HG02870 (cell line): ENCODE measurements around the gene GAL3ST1.
"Not testable (repeated sequence)": the region's sequence is repeated elsewhere in the genome, so short reads cannot be mapped to it uniquely, and the experiment has no call there.

Experiments used
- ATAC-seq: cut with Tn5 transposase; IDR thresholded peaks from one replicate; pipeline ENCODE4 v1.9.1; 2021; ENCODE audit warnings: mild to moderate bottlenecking, moderate library complexity; ENCODE audit not compliant: unreplicated experiment

GAL3ST1 gene

DNA sequence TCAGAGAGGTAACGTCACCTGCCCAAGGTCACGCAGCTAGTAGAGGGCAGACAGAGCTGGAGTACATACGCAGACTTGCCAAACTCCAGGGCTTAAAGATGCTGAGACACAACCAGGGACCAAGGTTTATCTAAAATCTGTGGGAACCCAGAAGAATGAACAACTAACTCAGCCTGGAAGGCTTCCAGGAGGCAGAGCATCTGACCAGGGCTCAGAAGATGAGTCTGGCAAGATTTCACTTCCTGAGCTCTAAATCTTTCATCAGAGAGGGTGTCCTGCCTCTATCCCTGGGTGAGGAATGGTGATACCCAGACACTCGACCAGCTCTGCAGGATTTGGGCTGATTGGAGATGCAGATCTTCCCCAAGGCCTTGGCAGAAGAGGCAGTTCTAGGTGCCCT lies 9.1 kb downstream of the GAL3ST1 start:
- ATAC-seq, result no peak

DNA sequence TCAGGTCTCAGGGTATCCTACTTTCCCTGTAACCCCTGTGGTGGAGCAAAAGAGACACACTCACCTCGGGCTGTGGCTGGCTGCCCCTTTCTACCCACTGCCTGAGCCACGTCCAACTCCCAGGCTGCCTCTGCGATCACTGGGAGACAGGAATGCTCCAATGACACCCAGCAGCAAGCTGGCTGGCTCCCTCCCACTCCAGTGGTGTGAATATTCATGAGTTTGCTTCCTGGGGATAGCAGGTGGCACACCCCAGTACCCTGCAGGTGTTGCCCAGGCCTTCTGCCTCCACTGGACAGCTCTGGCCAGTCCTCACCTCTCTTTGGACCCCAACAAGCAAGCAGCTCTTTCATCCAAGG lies 9.7 kb downstream of the GAL3ST1 start:
- ATAC-seq, result no peak

DNA sequence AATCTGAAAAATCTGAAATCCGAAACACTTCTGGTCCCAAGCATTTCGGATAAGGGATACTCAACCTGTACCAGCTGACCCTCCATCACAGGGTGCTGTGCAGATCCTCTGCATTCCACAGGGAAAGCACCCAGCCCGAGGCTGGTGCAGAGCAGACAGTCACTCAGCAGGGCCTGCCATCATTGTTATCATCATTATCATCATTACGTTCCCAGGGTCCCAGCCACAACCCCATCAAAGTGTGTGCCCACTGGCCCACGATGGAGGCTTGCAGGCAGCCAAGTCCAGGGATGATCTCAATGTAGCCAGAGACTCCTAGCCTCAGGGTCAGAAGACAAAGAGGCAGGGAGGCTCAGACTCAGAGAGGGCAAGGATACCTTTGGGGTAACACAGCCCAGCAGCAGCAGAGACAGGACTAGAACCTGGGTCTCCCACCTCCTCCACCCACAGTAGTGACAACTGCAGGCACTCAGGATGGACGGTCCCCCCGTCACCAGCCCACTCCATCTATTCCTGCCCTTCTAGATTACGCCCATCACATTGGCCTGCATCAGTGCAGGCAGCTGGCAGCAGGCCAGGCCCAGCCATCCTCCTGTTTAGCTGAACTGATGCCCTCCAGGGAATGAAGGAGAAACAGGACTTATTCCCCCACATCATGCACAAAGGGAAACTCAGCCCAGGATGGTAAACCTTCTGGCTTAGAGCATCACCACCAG lies 10.3 kb downstream of the GAL3ST1 start:
- ATAC-seq, result no peak

DNA sequence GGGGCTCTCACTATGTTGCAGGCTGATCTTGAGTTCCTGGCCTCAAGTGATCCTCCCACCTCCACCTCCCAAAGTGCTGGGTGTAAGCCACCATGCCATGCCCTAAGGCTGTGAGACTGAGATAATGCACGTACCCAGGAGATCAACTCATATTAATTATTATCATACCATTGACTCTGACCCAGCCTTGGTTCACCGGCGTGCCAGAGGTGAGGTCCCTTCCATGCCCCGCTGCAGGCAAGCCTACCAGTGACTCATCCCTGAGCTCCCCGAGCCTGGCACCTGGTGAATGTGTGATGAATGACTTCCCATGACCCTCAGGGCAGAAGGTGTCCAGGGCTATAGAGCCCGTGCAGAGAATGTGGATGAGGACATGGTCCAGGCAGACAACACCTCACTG lies 12.1 kb downstream of the GAL3ST1 start:
- ATAC-seq, result no peak

DNA sequence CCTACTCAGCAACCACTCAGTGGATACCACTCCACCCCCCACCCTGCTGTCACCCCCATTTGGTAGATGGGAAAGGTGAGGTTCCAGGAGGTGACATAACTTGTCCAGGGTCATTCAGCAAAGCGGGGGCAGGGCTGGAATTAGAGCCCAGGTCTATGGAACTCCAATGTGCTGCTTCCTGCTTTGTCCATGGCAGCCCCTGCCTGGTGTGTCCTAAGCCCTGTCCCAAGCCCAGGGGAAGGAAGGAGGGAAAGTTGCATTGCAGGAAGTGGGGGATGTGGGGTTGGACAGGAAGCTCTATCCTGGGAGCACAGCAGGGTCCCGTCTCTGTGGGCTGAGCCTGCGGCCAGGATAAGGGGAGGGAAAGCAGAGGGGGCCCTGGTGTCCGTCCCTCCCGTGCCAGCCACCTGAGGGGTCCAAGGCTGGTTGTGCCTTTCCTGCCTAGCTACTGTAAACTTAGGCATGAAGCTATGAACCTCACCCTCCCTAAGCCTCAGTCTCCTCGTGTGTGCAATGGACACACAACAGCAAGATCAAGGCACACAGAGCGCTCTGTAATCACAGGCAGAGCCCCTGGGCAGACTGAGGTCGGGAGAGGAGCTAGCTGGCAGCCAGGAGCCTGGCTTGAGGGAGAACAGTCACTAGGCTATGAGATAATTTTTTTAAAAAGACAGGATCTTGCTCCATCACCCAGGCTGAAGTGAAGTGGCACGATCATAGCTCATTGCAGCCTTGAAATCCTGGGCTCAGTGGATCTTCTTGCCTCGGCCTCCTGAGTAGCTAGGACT lies 12.9 kb downstream of the GAL3ST1 start:
- ATAC-seq, result no peak

DNA sequence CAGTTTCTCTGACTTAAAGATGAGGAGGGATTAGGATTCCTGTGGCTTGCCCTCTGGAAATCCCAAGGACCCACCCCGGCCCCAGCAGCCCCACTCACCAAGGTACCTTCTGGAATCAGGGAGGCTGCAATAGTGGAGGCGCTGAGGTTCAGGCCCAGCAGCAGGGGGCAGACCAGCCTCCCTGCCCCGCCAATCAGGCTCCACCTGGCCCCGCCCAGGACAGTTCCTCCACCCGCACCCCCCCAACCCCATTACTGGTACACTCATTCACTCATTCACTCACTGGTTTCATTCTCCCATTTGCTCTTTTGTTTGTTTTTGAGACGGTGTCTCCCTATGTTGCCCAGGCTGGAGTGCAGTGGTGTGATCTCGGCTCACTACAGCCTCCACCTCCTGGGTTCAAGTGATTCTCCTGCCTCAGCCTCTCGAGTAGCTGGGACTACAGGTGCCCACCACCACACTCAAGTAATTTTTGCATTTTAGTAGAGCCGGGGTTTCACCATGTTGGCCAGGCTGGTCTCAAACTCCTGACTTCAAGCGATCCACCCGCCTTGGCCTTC lies 13.7 kb downstream of the GAL3ST1 start:
- ATAC-seq, result not testable (repeated sequence)

DNA sequence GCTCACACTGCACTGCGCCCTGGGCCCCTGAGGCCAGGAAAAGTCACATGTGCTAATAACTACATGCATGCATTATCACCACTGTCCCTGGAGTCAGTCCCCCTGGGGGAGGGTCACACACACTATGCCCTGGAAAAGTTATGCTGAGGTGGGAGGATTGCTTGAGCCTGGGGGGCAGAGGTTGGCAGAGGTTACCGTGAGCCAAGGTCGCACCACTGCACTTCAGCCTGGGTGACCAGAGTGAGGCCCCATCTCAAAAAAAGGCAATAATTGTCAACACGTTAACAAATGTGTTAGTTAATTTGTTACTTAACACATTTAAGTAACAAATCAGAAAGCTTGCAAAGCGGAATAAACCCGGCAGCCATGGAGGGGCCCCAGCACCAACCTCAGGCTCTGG lies 14.6 kb downstream of the GAL3ST1 start:
- no peak for ATAC-seq

DNA sequence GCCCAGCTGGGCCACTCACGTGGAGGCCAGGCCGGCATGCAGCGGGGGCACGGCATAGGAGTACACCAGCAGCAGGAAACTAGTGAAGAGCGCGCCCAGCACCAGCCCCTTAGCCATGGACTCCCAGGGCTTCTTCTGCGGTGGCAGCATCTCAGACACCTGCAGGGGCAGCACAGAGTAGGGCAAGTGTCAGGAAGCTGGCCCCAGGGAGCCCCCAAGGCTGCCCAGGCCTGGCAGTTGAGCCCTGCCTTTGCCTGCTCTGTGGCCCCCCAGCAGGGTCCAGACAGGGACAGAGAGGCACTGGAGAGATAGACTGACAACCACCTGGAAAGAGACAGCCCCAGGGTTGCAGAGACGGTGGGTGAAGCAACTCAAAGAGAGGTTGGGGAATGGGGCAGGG lies 17.2 kb downstream of the GAL3ST1 start:
- ATAC-seq, result no peak

DNA sequence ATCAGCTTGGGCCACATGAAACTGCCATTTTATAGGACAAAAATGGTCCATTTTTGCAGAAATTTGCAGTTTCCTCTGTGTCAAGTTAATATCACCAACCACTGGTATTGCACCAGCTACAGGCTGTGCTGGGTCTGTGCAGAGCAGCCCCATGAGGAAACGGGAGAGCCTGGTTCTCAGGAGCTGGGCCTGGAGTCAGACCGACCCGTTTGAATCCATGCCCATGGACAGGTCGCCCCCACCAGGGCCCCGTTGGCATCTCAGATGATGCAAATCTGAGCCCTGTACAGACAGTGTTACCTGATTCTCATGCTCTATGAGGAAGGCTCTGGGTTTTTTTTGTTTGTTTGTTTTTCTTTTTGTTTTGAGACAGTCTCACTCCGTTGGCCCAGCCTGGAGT lies 18.1 kb downstream of the GAL3ST1 start:
- ATAC-seq, result no peak

DNA sequence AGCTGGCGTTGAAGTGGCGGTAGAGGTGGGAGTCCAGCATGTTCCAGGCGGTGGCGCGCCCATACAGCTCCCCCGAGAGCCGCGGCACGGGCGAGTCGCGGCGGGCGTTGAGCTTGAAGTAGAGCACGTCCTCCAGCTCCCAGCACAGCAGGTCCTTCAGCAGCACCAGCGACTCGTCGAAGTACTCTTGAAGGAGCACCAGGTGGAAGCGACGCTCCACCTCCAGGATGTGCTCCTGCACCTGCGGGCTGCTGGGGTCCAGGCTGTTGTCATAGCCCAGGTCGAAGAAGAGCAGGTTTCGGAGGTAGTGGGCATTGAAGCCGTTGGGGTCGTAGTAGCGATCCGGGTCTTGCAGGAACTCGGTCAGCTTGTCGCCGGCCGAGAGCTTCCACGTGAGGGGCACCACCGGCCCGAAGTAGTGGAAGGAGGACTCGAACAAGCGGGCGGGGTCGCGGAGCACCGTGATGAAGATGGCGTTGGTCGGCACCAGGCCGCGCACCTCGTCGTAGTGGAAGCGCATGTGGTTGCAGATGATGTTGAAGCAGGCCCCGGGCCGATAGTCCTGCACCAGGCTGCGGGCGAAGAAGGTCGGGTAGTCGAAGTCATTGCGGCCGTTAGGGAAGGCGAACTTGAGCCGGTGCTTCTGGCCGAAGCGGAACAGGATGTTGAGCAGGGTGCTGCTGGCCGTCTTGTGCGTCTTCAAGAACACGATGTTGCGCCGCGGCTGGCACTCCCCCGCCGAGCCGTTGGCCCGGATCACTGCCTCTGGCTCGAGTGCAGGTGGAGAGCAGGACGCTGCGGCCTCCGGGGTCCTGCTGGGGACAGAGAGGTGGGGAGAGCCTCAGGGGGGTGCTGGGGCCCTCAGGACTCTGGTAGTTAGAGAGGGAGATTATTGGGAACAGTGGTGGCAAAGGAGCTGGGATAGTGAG lies 18.9 kb downstream of the GAL3ST1 start:
- no peak for ATAC-seq

DNA sequence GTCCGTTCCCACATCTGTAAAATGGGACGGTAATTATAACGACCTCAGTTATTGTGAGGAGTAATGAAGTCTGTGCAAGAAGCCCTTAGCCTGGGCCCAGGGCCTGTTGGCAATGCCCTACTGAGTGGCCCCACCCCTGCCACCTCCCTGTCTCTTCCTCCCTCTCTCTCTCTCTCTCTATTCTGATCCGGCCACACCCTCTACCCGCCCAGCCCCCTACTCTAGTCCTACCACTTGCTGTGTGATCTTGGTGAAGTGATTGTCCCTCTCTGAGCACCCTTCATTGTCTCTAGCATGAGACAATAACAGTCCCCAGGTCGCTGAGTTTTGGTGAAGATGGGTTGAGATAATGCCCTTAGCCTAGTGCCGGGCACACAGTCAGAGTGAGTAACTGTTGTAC lies 20.5 kb downstream of the GAL3ST1 start:
- ATAC-seq, result no peak

DNA sequence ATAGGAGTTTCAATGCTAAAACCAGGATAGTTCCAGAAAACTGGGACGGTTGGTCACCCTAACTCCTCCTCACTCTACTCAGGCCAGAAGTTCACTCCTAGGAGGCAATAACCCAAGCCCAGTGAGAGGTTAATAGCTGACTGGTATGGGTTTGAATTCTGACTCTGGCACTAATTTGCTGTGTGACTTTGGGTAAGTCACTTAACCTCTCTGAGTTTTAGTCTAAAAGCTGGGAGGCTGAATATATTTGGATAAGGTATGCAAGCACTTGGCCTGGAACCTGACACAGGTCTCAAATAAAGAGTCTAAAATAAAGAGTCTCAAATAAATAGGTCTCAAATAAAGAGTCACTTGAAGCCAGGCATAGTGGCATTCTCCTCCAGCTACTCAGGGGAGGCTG lies 21.7 kb downstream of the GAL3ST1 start:
- no peak for ATAC-seq

DNA sequence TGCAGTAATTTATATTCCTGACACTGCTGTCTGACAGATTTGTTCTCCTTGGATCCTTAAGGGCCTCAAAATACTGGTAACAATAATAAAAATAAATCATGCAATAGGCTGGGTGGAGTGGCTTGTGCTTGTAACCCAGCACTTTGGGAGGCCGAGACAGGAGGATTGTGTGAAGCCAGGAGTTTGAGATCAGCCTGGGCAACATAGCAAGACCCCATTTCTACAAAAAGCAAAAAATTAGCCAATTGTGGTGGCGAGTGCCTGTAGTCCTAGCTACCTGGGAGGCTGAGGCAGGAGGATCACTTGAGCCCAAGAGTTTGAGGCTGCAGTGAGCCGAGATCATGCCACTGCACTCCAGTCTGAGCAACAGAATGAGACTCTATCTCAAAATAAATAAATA lies 22.7 kb downstream of the GAL3ST1 start:
- not testable (repeated sequence) for ATAC-seq

DNA sequence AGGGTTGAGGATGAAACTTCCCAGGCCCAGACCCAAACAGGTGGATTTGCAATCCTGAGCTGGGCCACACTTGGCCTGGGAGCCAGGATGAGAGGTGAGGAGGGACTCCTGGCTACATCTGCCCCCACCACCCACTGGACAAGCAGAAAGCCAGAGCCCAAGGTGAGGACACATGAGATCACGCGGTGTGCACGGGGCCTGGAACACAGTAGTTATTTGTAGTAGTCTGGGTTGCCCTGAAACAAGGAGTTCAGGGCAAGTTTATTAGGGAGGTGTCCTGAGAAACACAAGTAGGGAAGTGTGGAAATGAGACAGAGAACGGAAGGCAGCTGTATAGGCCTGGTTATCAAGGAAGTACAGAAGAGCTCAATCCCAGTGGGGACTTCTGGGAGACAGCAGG lies 27.3 kb downstream of the GAL3ST1 start:
- ATAC-seq, result no peak

DNA sequence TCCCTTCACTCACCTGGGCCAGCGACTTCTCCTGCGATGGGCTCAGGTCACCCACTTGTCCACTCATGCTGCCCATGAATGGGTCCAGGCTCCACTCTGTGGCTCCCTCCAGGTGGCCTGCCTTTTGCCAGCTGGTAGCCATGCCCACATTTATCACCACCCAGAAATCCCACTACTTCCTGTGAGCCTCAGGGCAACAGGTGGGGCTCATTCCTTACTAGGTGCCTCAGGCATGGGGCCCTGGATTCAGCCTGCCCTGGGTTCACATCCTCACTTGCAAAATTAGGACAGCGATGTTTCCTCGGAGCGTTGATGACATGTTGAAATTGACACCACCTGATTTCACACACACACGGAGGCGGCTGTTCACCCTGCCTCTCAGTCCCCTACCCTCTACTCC lies 27.8 kb downstream of the GAL3ST1 start, which contains the start of gene SEC14L6:
Gene SEC14L6, minus strand, starts transcription at position 126 of the 400 bp plus-strand sequence. Its CDS starts 59 bp downstream, at position 67.
- no peak for ATAC-seq

DNA sequence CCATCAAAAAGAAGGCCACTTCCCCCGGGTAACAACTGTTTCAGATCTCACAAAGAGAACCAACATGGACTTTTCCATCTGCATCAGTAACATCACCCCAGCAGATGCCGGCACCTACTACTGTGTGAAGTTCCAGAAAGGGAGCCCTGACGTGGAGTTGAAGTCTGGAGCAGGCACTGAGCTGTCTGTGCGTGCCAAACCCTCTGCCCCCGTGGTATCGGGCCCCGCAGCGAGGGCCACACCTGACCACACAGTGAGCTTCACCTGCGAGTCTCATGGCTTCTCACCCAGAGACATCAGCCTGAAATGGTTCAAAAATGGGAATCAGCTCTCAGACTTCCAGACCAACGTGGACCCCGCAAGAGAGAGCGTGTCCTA lies 31.7 kb downstream of the GAL3ST1 start:
- no peak for ATAC-seq

DNA sequence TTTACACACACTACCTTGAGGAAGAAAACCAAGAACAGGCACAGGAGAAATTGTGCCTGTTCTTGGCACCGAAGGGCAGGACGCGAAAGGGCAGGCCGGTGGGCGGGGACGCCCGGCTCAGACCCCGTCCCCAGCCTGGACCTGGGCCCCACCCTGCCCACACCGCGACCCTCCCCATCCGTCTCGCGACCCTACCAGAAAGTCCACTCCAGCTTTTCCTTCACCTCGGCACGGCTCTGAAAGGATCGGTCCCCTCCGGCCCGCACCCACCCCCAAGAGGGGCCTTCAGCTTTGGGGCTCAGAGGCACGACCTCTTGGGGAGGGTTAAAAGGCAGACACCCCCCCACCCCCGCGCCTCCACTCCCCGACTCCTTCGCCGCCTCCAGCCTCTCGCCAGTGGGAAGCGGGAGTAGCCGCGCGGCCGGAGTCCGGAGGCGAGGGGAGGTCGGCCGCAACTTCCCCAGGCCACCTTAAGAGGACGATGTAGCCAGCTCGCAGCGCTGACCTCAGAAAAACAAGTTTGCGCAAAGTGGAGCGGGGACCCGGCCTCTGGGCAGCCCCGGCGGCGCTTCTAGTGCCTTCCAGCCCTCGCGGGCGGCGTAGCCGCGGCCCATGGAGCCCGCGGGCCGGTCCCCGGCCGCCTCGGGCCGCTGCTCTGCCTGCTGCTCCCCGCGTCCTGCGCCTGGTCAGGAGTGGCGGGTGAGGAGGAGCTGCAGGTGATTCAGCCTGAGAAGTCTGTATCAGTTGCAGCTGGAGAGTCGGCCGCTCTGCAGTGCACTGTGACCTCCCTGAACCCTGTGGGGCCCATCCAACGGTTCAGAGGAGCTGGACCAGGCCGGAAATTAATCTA lies 32.3 kb downstream of the GAL3ST1 start:
- no peak for ATAC-seq

DNA sequence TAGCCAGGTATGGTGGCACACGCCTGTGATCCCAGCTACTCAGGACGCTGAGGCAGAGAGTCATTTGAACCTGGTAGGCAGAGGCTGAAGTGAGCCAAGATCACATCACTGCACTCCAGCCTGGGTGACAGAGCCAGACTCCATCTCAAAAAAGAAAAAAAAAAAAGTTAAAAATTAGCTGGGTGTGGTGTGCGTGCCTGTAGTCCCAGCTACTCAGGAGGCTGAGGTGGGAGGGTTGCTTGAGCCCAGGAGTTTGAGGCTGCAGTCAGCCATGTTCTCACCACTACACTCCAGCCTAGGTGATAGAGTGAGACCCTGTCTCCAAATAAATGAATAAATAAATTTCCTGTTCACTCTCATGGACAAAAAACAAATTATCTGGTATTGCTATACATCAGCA lies 33.0 kb downstream of the GAL3ST1 start:
- not testable (repeated sequence) for ATAC-seq

DNA sequence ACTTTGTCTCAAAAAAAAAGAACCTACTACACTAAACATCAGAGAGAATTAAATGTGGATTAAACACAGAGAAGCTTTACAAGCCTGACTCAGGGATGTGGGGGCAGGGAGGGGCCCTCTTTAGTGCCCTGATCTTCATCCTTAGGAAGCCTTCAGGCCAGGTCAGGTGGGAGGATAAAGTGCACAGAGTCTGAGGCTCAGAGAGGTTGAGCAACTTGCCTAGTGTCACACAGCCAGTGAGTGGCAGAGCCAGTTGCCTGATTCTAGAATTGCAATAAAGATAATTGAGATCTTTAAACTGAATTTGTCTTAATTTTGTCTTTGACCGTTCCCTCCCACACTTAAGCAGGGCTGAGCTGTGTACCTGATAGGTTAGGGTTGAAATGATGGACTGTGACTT lies 35.1 kb downstream of the GAL3ST1 start:
- ATAC-seq, result no peak

DNA sequence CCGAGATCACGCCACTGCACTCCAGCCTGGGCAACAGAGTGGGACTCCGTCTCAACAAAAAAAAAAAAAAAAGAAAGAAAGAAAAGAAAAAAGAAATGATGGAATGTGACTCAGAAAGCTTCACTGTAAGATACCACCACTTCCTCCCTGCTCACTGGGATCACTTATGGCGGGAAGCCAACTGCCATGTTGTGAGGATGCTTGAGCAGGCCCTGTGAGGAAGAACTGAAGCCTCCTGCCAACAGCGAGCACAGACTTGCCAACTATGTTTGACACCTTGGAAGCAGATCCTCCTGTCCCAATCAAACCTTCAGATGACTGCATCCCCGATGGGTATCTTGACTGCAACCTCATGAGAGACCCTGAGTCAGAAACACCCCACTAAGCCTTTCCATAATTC lies 36.2 kb downstream of the GAL3ST1 start:
- ATAC-seq, result no peak
